DMS53 treated with DMSO at 0.1 percent for 48 hours (cell line): ENCODE results near the gene RCAN1.
A peak's percentile ranks its signal among the peaks of the same experiment; 100 is the strongest.
"Not testable (repeated sequence)": the region's sequence is repeated elsewhere in the genome, so short reads cannot be mapped to it uniquely, and the experiment has no call there.

Experiments
- DNase-seq: peaks from one replicate; lab custom pipeline; 2025; ENCODE audit not compliant: unreplicated experiment; lab: John Stamatoyannopoulos, UW

The RCAN1 gene

GRCh38 chr21:34570313-34570712 is 44.6 kb downstream of the RCAN1 start:
- no peak for DNase-seq

DNA sequence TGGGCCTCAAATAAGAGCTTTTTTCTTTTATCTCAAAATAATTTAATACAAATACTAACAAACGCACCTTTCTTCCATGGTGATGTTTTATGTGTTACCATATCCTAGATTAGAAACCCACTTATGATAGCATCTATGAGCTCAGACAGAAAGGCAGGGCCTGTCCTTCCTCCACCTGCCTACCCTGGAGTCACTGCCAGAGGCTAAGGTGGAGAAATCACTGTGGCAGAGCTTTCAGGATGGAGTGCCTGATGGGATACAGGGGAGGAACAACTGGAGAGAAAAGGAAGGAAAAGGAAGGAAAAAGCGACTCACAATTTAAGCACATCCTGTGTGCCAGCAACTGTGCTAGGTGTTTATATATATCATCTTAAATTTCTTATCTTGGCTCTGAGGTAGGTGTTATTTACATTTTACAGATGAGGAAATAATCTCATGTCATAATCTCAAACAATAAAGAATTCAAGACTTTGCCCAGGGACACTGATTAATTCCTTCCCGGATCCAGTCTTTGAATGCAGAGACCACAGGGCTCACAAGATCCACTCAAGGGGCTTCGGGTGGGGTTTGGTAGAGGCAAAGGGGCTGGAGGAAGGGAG is 45.4 kb downstream of the RCAN1 start:
- no peak for DNase-seq

DNA sequence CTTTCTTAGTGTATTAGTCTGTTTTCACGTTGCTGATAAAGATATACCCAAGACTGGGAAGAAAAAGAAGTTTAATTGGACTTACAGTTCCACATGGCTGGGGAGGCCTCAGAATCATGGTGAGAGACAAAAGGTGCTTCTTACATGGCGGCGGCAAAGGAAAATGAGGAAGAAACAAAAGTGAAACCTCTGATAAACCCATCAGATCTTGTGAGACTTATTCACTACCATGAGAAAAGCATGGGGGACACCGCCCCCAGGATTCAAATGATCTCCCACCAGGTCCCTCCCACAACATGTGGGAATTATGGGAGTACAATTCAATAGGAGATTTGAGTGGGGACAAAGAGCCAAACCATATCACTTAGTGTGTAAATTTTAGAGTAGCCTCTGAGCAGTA is 46.1 kb downstream of the RCAN1 start:
- DNase-seq, result not testable (repeated sequence)

GRCh38 chr21:34567604-34568155 is 47.2 kb downstream of the RCAN1 start:
- DNase-seq, result no peak

- DNase-seq, result no peak
Observed at GRCh38 chr21:34565238-34565637, 49.7 kb downstream of the RCAN1 start.

DNA sequence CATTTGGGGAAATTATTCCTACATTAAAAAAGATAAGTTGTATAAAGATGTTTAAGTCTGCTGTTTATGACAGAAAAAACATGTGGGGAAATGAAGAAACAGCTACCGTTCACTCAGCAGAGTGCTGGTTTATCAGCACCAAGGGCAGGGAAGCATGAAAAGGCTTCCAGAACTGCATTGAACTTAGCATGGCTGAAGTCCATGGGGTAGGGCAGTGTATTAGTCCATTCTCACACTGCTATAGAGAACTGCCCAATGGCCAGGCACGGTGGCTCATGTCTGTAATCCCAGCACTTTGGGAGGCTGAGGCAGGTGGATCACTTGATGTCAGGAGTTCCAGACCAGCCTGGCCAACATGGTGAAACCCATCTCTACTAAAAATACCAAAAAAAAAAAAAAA is 51.5 kb downstream of the RCAN1 start:
- DNase-seq, result not testable (repeated sequence)

DNA sequence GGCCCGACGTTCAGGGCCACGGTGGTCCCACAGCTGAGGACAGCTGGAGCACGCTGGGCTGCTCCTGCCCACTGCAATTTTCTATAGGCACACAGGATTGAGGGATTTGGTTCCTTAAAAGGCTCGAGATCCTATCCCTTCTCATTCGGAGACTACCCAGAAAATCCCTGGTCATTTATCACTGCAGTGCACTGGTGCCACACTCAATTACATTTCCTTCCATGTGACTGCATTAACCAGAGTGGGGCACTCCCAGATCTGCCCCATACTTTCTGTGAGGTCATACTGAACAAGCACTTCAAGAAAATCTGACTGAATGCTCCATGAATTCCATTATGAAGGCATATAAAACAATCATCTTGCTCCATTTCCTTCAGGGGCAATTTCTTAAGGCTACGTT is 53.1 kb downstream of the RCAN1 start:
- DNase-seq, result no peak

DNA sequence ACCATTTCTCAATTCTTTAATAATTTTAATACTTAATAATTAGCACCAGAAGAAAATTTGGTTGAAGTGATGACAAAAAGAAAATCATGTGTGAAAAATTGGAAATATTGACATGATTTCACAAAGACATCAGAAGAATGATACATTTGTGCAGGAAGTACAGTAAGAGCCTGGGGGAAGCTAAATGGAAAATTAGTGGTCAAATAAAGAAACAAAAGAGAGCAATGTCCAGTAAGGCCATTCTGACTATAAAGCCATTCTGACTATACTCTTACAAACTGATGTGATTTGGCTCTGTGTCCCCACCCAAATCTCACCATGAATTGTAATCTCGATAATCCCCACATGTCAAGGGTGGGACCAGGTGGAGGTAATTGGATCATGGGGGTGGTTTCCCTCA is 54.3 kb downstream of the RCAN1 start:
- DNase-seq, result no peak

- no peak for DNase-seq
Observed at GRCh38 chr21:34560021-34560420, 54.9 kb downstream of the RCAN1 start.

DNA sequence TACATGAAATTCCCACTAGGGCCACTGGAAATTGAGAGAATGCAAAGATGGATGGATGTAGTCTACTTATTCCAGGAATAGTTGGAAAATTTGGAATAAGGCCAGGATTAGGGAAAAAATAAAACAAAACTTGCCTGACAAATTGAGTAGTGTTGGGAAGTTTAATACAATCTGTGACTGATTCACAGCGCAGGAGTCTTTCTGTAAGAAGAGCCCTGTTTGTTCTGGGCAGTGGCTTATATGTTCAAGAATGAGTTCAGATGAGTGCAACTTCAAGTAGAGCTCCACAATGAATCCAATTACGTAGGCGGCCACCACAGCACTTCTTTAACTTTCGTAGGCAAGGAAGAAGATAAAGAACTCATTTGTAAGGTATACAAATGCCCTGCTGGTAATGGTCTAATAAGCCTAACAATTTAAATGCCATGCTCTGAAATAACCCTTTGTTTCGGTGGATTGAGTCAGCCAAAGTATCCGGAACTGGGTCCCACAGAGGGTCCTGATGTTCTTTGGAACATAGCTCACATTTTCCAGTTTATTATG is 55.8 kb downstream of the RCAN1 start:
- DNase-seq, result no peak

GRCh38 chr21:34558166-34558565 is 56.7 kb downstream of the RCAN1 start:
- DNase-seq, result no peak

- no peak for DNase-seq
Observed at GRCh38 chr21:34557261-34557660, 57.7 kb downstream of the RCAN1 start.

DNA sequence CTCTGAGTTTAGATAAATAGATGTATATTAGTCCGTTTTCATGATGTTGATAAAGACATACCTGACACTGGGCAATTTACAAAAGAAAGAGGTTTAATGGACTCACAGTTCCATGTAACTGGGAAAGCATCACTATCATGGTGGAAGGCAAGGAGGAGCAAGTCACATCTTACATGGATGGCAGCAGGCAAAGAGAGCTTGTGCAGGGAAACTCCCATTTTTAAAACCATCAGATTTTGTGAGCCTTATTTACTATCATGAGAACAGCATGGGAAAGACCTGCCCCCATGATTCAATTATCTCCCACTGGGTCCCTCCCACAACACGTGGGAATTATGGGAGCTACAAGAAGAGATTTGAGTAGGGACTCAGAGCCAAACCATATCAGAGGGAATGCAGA is 60.2 kb downstream of the RCAN1 start:
- not testable (repeated sequence) for DNase-seq

DNA sequence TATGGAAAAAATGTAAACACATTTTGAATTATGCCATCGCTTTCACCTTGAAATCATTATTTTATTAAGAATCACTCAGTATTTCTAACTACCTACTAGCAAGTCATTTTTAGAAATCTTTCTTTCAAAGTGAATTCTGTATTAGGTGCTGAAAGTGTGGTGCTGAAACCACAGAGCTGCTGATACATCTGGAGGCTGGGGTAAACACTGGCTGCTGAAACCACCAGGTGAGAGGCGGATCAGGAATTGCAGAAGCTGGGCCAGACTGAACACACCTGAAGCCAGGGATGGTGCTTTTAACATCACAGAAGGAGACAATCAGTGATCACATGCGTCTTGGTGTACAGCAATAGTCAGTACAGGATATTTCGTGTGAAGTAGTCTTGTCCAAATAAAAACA is 60.7 kb downstream of the RCAN1 start:
- no peak for DNase-seq

- DNase-seq, result no peak
Observed at GRCh38 chr21:34553151-34553952, 61.6 kb downstream of the RCAN1 start.

- DNase-seq, result no peak
Observed at GRCh38 chr21:34552360-34553098, 62.4 kb downstream of the RCAN1 start.

DNA sequence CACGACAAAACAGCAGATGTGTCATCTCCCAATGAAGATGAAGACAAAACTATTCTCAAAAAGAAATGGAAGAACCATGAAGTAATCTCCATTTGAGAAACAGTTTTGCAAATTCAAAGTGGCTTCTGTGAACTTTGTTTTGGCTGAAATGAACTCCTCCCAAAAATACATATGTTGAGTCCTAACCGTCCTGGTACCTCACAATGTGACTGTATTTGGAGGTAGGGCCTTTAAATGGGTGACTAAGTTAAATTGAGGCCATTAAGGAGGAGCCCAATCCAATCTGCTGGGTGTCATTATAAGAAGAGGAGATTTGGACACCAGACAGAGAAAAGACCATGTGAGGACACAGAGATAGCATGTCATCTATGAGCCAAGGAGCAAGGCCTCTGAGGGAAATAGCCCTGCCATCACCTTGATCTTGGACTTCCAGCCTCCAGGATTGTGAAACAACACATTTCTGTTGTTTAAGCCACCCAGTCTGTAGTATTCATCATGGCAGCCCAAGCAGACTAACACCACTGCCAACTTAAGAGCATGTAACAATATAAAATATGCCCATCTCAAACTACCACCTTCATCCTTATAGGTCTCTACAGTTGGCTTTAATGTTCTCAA is 64.6 kb downstream of the RCAN1 start:
- DNase-seq, result no peak

DNA sequence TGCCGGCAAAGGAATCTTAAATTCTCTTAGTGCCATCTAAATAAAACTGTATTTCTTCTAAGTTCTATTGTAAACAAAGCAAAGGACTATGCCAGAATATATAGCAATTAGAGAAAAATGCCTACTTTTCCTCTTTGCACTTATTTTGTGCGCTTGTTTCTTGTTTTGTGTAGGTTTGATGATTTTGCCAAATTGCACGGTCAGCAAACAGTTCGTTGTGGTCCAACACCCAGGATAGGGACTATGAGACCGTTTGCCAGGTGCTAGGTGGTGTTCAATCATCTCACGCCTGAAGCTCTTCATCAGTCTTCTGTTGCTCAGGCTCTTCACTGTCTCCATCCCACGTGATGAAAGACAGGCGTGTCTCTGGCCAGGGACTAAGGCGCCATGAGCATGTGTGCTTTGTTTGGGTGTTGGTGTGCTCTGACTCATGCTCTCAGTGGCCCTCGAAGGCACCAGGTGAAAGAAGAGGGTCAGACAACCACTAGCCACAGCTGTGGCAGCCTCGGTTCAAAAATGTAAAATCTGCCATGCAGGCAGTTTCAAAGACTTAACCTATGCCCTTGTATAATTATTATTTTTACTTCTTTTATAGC is 66.0 kb downstream of the RCAN1 start:
- peak; percentile 84 for DNase-seq

- DNase-seq, result no peak
Observed at GRCh38 chr21:34546542-34546941, 68.4 kb downstream of the RCAN1 start.

- no peak for DNase-seq
Observed at GRCh38 chr21:34545079-34545884, 69.6 kb downstream of the RCAN1 start.
